Astrocyte (in vitro differentiated cells and primary cell): ENCODE measurements around the gene ADSS1. TPM values are rescaled to one million over a fixed set of nuclear protein-coding genes. Genes with fewer than 3 reads are reported as not detected.

ENCODE experiments used
- DNase-seq: peaks from one replicate; pipeline ENCODE4 v3.0.0-alpha.2; 2010; ENCODE audit warnings: low read depth
- FAIRE-seq: peaks from 2 replicates; lab custom pipeline; 2011; peaks lifted over from hg19 to GRCh38; lab: Jason Lieb, UNC
- H2AFZ ChIP-seq: 2 replicates; pipeline ENCODE4 v1.6.0; 2012; ENCODE audit warnings: low read depth, low read length, inconsistent platforms
- H3K27ac ChIP-seq: 2 replicates; pipeline ENCODE4 v1.5.1; 2011; ENCODE audit warnings: low read depth, low read length, inconsistent platforms
- H3K27me3 ChIP-seq: 2 replicates; pipeline ENCODE4 v1.6.0; 2011; ENCODE audit warnings: low read length, inconsistent platforms; ENCODE audit not compliant: insufficient read depth
- H3K36me3 ChIP-seq: 2 replicates; pipeline ENCODE4 v1.5.1; 2011; ENCODE audit warnings: low read length, inconsistent platforms; ENCODE audit not compliant: insufficient read depth
- H3K4me1 ChIP-seq: 2 replicates; pipeline ENCODE4 v1.5.1; 2011; ENCODE audit warnings: low read length, inconsistent platforms; ENCODE audit not compliant: insufficient read depth
- H3K4me2 ChIP-seq: 2 replicates; pipeline ENCODE4 v1.6.0; 2012; ENCODE audit warnings: low read length, inconsistent platforms
- H3K4me3 ChIP-seq: 2 replicates; pipeline ENCODE4 v1.5.1; 2011; ENCODE audit warnings: low read depth, mild to moderate bottlenecking, low read length, inconsistent platforms; ENCODE audit not compliant: insufficient read depth
- H3K79me2 ChIP-seq: 2 replicates; pipeline ENCODE4 v1.6.0; 2012; ENCODE audit warnings: mild to moderate bottlenecking, low read length, inconsistent platforms; ENCODE audit not compliant: insufficient read depth
- H3K9ac ChIP-seq: 2 replicates; pipeline ENCODE4 v1.6.0; 2012; ENCODE audit warnings: mild to moderate bottlenecking, low read length, inconsistent platforms
- H3K9me3 ChIP-seq: 2 replicates; pipeline ENCODE4 v1.5.1; 2012; ENCODE audit warnings: low read depth, mild to moderate bottlenecking, low read length, inconsistent platforms; ENCODE audit not compliant: insufficient read depth
- H4K20me1 ChIP-seq: 2 replicates; pipeline ENCODE4 v1.6.0; 2012; ENCODE audit warnings: low read length, inconsistent platforms; ENCODE audit not compliant: insufficient read depth
- H3K27ac Mint-ChIP-seq: one replicate; pipeline ENCODE4 v1.8.0; 2021; ENCODE audit warnings: mild to moderate bottlenecking, mixed read lengths; ENCODE audit not compliant: unreplicated experiment
- H3K27me3 Mint-ChIP-seq: one replicate; pipeline ENCODE4 v1.8.0; 2021; ENCODE audit warnings: low read depth, mixed read lengths; ENCODE audit not compliant: unreplicated experiment
- H3K36me3 Mint-ChIP-seq: one replicate; pipeline ENCODE4 v1.8.0; 2021; ENCODE audit warnings: low read depth, mixed read lengths; ENCODE audit not compliant: unreplicated experiment
- H3K4me1 Mint-ChIP-seq: one replicate; pipeline ENCODE4 v1.8.0; 2021; ENCODE audit warnings: low read depth, mixed read lengths; ENCODE audit not compliant: unreplicated experiment
- H3K4me3 Mint-ChIP-seq: one replicate; pipeline ENCODE4 v1.8.0; 2021; ENCODE audit warnings: mild to moderate bottlenecking, moderate library complexity, mixed read lengths; ENCODE audit not compliant: unreplicated experiment
- H3K9me3 Mint-ChIP-seq: one replicate; pipeline ENCODE4 v1.8.0; 2021; ENCODE audit warnings: mild to moderate bottlenecking, mixed read lengths; ENCODE audit not compliant: unreplicated experiment
- CTCF ChIP-seq: IDR thresholded peaks from 2 replicates; pipeline ENCODE4 v1.5.1; 2011; ENCODE audit warnings: low read depth, mild to moderate bottlenecking, inconsistent platforms, low read length, moderate library complexity; ENCODE audit not compliant: insufficient read depth
- EZH2 ChIP-seq: IDR thresholded peaks from 2 replicates; pipeline ENCODE4 v1.6.1; 2012; ENCODE audit warnings: mild to moderate bottlenecking, low read length, inconsistent platforms; ENCODE audit not compliant: insufficient read depth
- total RNA-seq: library from RNA; stranded (reverse); gene quantifications from 2 replicates; pipeline ENCODE4 v1.2.1, GENCODE V29; 2021

Gene ADSS1
- total RNA-seq, 1 donor from 2014 or later = 4.4 TPM

GRCh38 chr14:104746071-104746545, 22.1 kb downstream of the ADSS1 start:
- no peak for FAIRE-seq
- H3K9ac ChIP-seq = no peak overlapping the region
- no peaks in the 10 kb centered on the region for H3K27me3 Mint-ChIP-seq

GRCh38 chr14:104746934-104747481, 23.0 kb downstream of the ADSS1 start:
- Histone ChIP-seq H3K4me3 (no peak overlapping the region), H3K9me3 (no peaks in the 10 kb centered on the region), H2AFZ (no peak overlapping the region), H3K79me2 (no peaks in the 10 kb centered on the region), H3K4me2 (no peak overlapping the region), H3K27ac (no peak overlapping the region), H3K4me1 (peaks cover 9% of the 10 kb centered on the region), H3K9ac (no peak overlapping the region), H4K20me1 (no peaks in the 10 kb centered on the region), H3K36me3 (no peaks in the 10 kb centered on the region), H3K27me3 (no peaks in the 10 kb centered on the region)
- Mint-ChIP-seq H3K27ac (no peak overlapping the region), H3K4me1 (peaks cover 21% of the 10 kb centered on the region), H3K36me3 (no peaks in the 10 kb centered on the region), H3K27me3 (no peaks in the 10 kb centered on the region), H3K9me3 (no peaks in the 10 kb centered on the region), H3K4me3 (no peak overlapping the region)
- TF ChIP-seq CTCF (no peak), EZH2 (no peak)
- no peak for FAIRE-seq
- no peak for DNase-seq

More at GRCh38 chr14:104746071-104746545, 22.1 kb downstream of the ADSS1 start:
- Histone ChIP-seq H3K79me2 (no peaks in the 10 kb centered on the region), H3K4me3 (no peak overlapping the region), H3K36me3 (no peaks in the 10 kb centered on the region), H3K27ac (no peak overlapping the region), H3K9me3 (no peaks in the 10 kb centered on the region), H3K4me1 (peaks cover 9% of the 10 kb centered on the region), H4K20me1 (no peaks in the 10 kb centered on the region), H3K4me2 (no peak overlapping the region), H2AFZ (no peak overlapping the region), H3K27me3 (no peaks in the 10 kb centered on the region)
- Mint-ChIP-seq H3K9me3 (no peaks in the 10 kb centered on the region), H3K27ac (no peak overlapping the region), H3K4me3 (no peak overlapping the region), H3K4me1 (peaks cover 21% of the 10 kb centered on the region), H3K36me3 (no peaks in the 10 kb centered on the region)
- DNase-seq = no peak
- TF ChIP-seq CTCF (no peak), EZH2 (no peak)

GRCh38 chr14:104747876-104748275, 23.8 kb downstream of the ADSS1 start:
- Mint-ChIP-seq H3K9me3 (no peaks in the 10 kb centered on the region), H3K4me1 (peaks cover 18% of the 10 kb centered on the region), H3K27ac (no peak overlapping the region), H3K36me3 (no peaks in the 10 kb centered on the region), H3K27me3 (no peaks in the 10 kb centered on the region), H3K4me3 (no peak overlapping the region)
- no peak for DNase-seq
- H3K9ac ChIP-seq = no peak overlapping the region
- FAIRE-seq = no peak
- no peak overlapping the region for H3K27ac ChIP-seq
- H4K20me1 ChIP-seq = no peaks in the 10 kb centered on the region
- TF ChIP-seq CTCF (no peak), EZH2 (no peak)
- H2AFZ ChIP-seq = no peak overlapping the region
- no peaks in the 10 kb centered on the region for H3K36me3 ChIP-seq
- H3K27me3 ChIP-seq = no peaks in the 10 kb centered on the region
- H3K4me3 ChIP-seq = no peak overlapping the region
- H3K79me2 ChIP-seq = no peaks in the 10 kb centered on the region
- H3K4me2 ChIP-seq = no peak overlapping the region
- peaks cover 13% of the 10 kb centered on the region for H3K4me1 ChIP-seq
- H3K9me3 ChIP-seq = no peaks in the 10 kb centered on the region
